ENCODE results near the gene ZNF511. TPM values are rescaled to one million over a fixed set of nuclear protein-coding genes. Genes with fewer than 3 reads are reported as not detected.

ZNF511 gene
- total and polyA plus RNA-seq, 2 donors (not counting 1 experiment from before 2014, with no cell fraction given): 30.7 to 45.1 TPM

DNA sequence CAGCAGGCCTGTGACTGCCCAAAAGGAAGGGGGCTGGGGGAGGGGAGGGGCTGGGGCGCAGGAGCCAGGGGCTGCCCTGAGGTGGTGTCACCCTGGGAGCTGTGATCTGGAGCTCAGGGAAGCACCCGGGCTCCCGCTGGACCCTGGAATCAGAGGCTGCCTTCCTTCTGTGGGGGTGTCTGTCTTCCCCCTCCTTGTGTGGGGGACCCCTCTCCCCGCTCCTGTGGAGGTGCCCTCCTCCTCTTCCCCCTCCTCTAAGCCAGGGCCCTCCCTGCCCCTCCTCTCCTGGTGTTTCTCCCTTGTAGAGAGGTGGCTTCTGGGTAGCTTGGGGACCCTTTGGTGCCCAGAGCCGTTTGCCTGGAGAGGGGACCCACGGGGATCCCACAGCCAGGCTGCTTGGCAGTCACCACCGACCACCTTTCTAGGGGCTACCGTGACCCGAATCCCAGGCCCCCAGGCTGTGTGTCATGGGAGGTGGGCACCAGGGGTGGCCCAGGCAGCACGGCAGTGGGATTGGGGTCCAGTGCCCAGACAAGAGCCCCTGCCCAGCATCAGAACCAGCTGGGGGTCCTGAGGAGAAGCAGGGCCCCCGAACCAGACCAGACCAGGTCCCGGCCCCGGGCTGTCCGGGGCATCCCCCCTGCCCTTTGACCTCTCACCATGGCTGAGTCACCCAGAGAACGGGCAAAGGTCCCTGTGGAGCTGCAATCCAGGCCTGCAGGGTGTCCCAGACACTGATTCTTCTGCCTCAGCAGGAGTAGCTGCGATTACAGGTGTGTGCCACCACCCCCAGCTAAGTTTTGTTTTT is 39.2 kb downstream of the ZNF511 start:
- ATAC-seq (ENCODE audit: low read depth) (no peak), DNase-seq (no peak)
- intact Hi-C loops (cut with micrococcal nuclease): no loop called here
- Histone ChIP-seq H3K27ac (ENCODE audit: low read length in 2 of 2) (no peak overlapping the region), H3K27me3 (replicated peaks in 1 of 4; ENCODE audit: control extremely low read depth in 1 of 4, control insufficient read depth in 3 of 4, insufficient read depth in 4 of 4, low read length in 3 of 4) (peaks cover 0 to 33% (median 13%) of the 10 kb centered on the region in 4 experiments), H3K4me2 (replicated peaks; ENCODE audit: low read depth, low read length, poor library complexity, severe bottlenecking) (no peak overlapping the region), H3K36me3 (replicated peaks in 1 of 2; ENCODE audit: control extremely low read depth in 1 of 2, control insufficient read depth in 1 of 2, extremely low read depth in 1 of 2, insufficient read depth in 2 of 2, low read length in 1 of 2) (no peaks in the 10 kb centered on the region), H3K9me3 (ENCODE audit: control extremely low read depth in 1 of 3, control insufficient read depth in 2 of 3, insufficient read depth in 1 of 3, low read length in 2 of 3) (peaks cover 0 to 21% (median 0%) of the 10 kb centered on the region in 3 donors), H3K79me2 (ENCODE audit: control insufficient read depth, insufficient read depth, low read length) (no peaks in the 10 kb centered on the region), H3K4me3 (ENCODE audit: control extremely low read depth in 1 of 5, extremely low read depth in 1 of 5, insufficient read depth in 1 of 5, low read depth in 2 of 5, low read length in 4 of 5) (no peak overlapping the region), H3K9ac (ENCODE audit: low read length) (no peak overlapping the region), H3K4me1 (ENCODE audit: control insufficient read depth in 2 of 2, insufficient read depth in 2 of 2, low read length in 2 of 2) (peaks cover 0 to 3% of the 10 kb centered on the region in 2 donors), H2AFZ (ENCODE audit: insufficient read depth, low read depth, low read length, poor library complexity, severe bottlenecking) (no peak overlapping the region), H4K20me1 (ENCODE audit: control insufficient read depth, insufficient read depth, low read length, poor library complexity, severe bottlenecking) (no peaks in the 10 kb centered on the region)
- Mint-ChIP-seq H3K27me3 (peaks cover 29% of the 10 kb centered on the region), H3K9me3 (ENCODE audit: insufficient read depth) (no peaks in the 10 kb centered on the region), H3K4me1 (peaks cover 8% of the 10 kb centered on the region), H3K27ac (no peak overlapping the region), H3K4me3 (no peak overlapping the region)
- 73% methylated on average over 12 of the region's 16 CpGs for WGBS (ENCODE audit: insufficient coverage)
- POLR2A ChIA-PET: no interaction called here
- CTCF ChIA-PET: interaction anchor here (1.1 kb wide), 1 partner anchor 18 kb away, joined by 5 read pairs; no protein-coding TSS in a partner anchor
- TF ChIP-seq EZH2 (IDR thresholded peaks at IDR 0.05; ENCODE audit: borderline replicate concordance, insufficient read depth, low read depth, low read length, poor library complexity, severe bottlenecking): no peak
- TF ChIP-seq, protein P1, sequence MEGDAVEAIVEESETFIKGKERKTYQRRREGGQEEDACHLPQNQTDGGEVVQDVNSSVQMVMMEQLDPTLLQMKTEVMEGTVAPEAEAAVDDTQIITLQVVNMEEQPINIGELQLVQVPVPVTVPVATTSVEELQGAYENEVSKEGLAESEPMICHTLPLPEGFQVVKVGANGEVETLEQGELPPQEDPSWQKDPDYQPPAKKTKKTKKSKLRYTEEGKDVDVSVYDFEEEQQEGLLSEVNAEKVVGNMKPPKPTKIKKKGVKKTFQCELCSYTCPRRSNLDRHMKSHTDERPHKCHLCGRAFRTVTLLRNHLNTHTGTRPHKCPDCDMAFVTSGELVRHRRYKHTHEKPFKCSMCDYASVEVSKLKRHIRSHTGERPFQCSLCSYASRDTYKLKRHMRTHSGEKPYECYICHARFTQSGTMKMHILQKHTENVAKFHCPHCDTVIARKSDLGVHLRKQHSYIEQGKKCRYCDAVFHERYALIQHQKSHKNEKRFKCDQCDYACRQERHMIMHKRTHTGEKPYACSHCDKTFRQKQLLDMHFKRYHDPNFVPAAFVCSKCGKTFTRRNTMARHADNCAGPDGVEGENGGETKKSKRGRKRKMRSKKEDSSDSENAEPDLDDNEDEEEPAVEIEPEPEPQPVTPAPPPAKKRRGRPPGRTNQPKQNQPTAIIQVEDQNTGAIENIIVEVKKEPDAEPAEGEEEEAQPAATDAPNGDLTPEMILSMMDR (IDR thresholded peaks at IDR 0.05): no peak

DNA sequence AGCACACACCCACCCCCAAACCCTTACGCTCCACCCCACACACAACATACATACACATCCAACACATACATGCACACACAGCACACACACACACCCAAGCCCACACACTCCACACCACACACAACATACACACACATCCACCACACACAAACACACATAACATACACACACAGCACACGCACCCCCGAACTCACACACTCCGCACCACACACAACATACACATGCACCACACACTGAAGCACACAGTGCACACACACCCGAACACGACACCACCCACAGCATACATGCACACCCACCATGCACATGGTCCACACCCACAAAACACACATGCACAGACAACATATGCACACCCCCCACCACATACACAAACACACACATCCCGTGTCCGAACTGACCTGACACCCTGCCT is 40.5 kb downstream of the ZNF511 start:
- no peak for ATAC-seq (ENCODE audit: low read depth)
- H3K27ac ChIP-seq (ENCODE audit: low read length in 2 of 2): no peak overlapping the region
- H3K4me1 ChIP-seq (ENCODE audit: control insufficient read depth in 2 of 2, insufficient read depth in 2 of 2, low read length in 2 of 2): peaks cover 0 to 3% of the 10 kb centered on the region in 2 donors
- no peaks in the 10 kb centered on the region for H3K36me3 ChIP-seq (replicated peaks in 1 of 2; ENCODE audit: control extremely low read depth in 1 of 2, control insufficient read depth in 1 of 2, extremely low read depth in 1 of 2, insufficient read depth in 2 of 2, low read length in 1 of 2)
- H4K20me1 ChIP-seq (ENCODE audit: control insufficient read depth, insufficient read depth, low read length, poor library complexity, severe bottlenecking): no peaks in the 10 kb centered on the region
- POLR2A ChIA-PET: no interaction called here
- peaks cover 10% of the 10 kb centered on the region for H3K4me1 Mint-ChIP-seq
- no peak overlapping the region for H3K4me2 ChIP-seq (replicated peaks; ENCODE audit: low read depth, low read length, poor library complexity, severe bottlenecking)
- no peak for DNase-seq
- CTCF ChIA-PET: no interaction called here
- no peak for TF ChIP-seq EZH2 (IDR thresholded peaks at IDR 0.05; ENCODE audit: borderline replicate concordance, insufficient read depth, low read depth, low read length, poor library complexity, severe bottlenecking)
- TF ChIP-seq, protein P1 (IDR thresholded peaks at IDR 0.05): no peak
- H3K9me3 Mint-ChIP-seq (ENCODE audit: insufficient read depth): no peaks in the 10 kb centered on the region
- H2AFZ ChIP-seq (ENCODE audit: insufficient read depth, low read depth, low read length, poor library complexity, severe bottlenecking): no peak overlapping the region
- H3K4me3 Mint-ChIP-seq: no peak overlapping the region
- H3K9ac ChIP-seq (ENCODE audit: low read length): no peak overlapping the region
- H3K9me3 ChIP-seq (ENCODE audit: control extremely low read depth in 1 of 3, control insufficient read depth in 2 of 3, insufficient read depth in 1 of 3, low read length in 2 of 3): peaks cover 0 to 15% (median 0%) of the 10 kb centered on the region in 3 donors
- no peaks in the 10 kb centered on the region for H3K79me2 ChIP-seq (ENCODE audit: control insufficient read depth, insufficient read depth, low read length)
- WGBS (ENCODE audit: insufficient coverage): 91% methylated on average over 8 of the region's 8 CpGs
- H3K27me3 ChIP-seq (replicated peaks in 1 of 4; ENCODE audit: control extremely low read depth in 1 of 4, control insufficient read depth in 3 of 4, insufficient read depth in 4 of 4, low read length in 3 of 4): peaks cover 0 to 24% (median 8%) of the 10 kb centered on the region in 4 experiments
- H3K4me3 ChIP-seq (ENCODE audit: control extremely low read depth in 1 of 5, extremely low read depth in 1 of 5, insufficient read depth in 1 of 5, low read depth in 2 of 5, low read length in 4 of 5): no peak overlapping the region
- H3K27me3 Mint-ChIP-seq: peaks cover 21% of the 10 kb centered on the region
- H3K27ac Mint-ChIP-seq: no peak overlapping the region
- intact Hi-C loops (cut with micrococcal nuclease): no loop called here
